ENCODE data around the gene KHDC4. TPM values are rescaled to one million over a fixed set of nuclear protein-coding genes. Genes with fewer than 3 reads are reported as not detected.
A peak's percentile ranks its signal among the peaks of the same experiment; 100 is the strongest.

Gene KHDC4
- total RNA-seq, 4 donors from 2014 or later = 28.8 to 139 (median 64.2) TPM

- intact Hi-C loops (cut with DNase I; ENCODE audit: low total_unique reads) = no loop called here
- Histone ChIP-seq H3K27me3 (no peaks in the 10 kb centered on the region), H3K36me3 (no peaks in the 10 kb centered on the region), H3K27ac (peak within 1 kb of the TSS; percentile 95 to 97), H3K9me3 (no peaks in the 10 kb centered on the region), H3K4me3 (peak within 1 kb of the TSS; percentile 84 to 91), H3K4me1 (no peaks in the 10 kb centered on the region)
- peak; percentile 84 for DNase-seq
- TF ChIP-seq CTCF (IDR thresholded peaks at IDR 0.05) (peak in 2 of 4 experiments; percentile 13 to 45), POLR2A (IDR thresholded peaks at IDR 0.05) (peak; percentile 63 to 64)
Observed at GRCh38 chr1:155911156-155912055, 22.8 kb downstream of the KHDC4 start, which contains the start of gene RIT1. TSS of gene RIT1 (minus strand) at chr1:155911349. CDS start at chr1:155910761, 588 bp downstream.

GRCh38 chr1:155910621-155911121 lies 23.5 kb downstream of the KHDC4 start:
- intact Hi-C loops (cut with DNase I; ENCODE audit: low total_unique reads) = no loop called here
- H3K27ac ChIP-seq = peak overlapping the region; percentile 95 to 97
- DNase-seq = peak in 1 of 2 donors; percentile 29
- no peaks in the 10 kb centered on the region for H3K9me3 ChIP-seq
- H3K27me3 ChIP-seq = no peaks in the 10 kb centered on the region
- TF ChIP-seq POLR2A (IDR thresholded peaks at IDR 0.05) = no peak
- TF ChIP-seq CTCF (IDR thresholded peaks at IDR 0.05) = no peak
- H3K4me1 ChIP-seq = no peaks in the 10 kb centered on the region
- H3K36me3 ChIP-seq = no peaks in the 10 kb centered on the region
- peak overlapping the region; percentile 84 to 91 for H3K4me3 ChIP-seq

GRCh38 chr1:155909894-155910293 lies 24.3 kb downstream of the KHDC4 start:
- no peak for TF ChIP-seq CTCF (IDR thresholded peaks at IDR 0.05)
- no peaks in the 10 kb centered on the region for H3K36me3 ChIP-seq
- no peaks in the 10 kb centered on the region for H3K4me1 ChIP-seq
- intact Hi-C loops (cut with DNase I; ENCODE audit: low total_unique reads) = no loop called here
- H3K27me3 ChIP-seq = no peaks in the 10 kb centered on the region
- peak overlapping the region; percentile 95 to 97 for H3K27ac ChIP-seq
- no peaks in the 10 kb centered on the region for H3K9me3 ChIP-seq
- no peak for DNase-seq
- peak overlapping the region in 1 of 2 donors; percentile 91 for H3K4me3 ChIP-seq

GRCh38 chr1:155904261-155904660 lies 30.0 kb downstream of the KHDC4 start:
- no peaks in the 10 kb centered on the region for H3K9me3 ChIP-seq
- H3K27ac ChIP-seq = no peak overlapping the region
- no peak for TF ChIP-seq CTCF (IDR thresholded peaks at IDR 0.05)
- no peak for TF ChIP-seq POLR2A (IDR thresholded peaks at IDR 0.05)
- no peak for DNase-seq
- H3K27me3 ChIP-seq = no peaks in the 10 kb centered on the region
- intact Hi-C loops (cut with DNase I; ENCODE audit: low total_unique reads) = no loop called here
- no peaks in the 10 kb centered on the region for H3K4me1 ChIP-seq
- H3K36me3 ChIP-seq = no peaks in the 10 kb centered on the region
- H3K4me3 ChIP-seq = no peak overlapping the region

GRCh38 chr1:155900161-155900560 lies 34.1 kb downstream of the KHDC4 start:
- no peaks in the 10 kb centered on the region for H3K36me3 ChIP-seq
- intact Hi-C loops (cut with DNase I; ENCODE audit: low total_unique reads) = no loop called here

More at GRCh38 chr1:155900161-155900560, 34.1 kb downstream of the KHDC4 start:
- no peak overlapping the region for H3K27ac ChIP-seq
- H3K27me3 ChIP-seq = no peaks in the 10 kb centered on the region
- TF ChIP-seq CTCF (IDR thresholded peaks at IDR 0.05) (no peak), POLR2A (IDR thresholded peaks at IDR 0.05) (no peak)
- no peak overlapping the region for H3K4me3 ChIP-seq
- H3K4me1 ChIP-seq = no peaks in the 10 kb centered on the region
- DNase-seq = no peak
- H3K9me3 ChIP-seq = no peaks in the 10 kb centered on the region

All from uterus (tissue), 4 donors.